GM23338 (cell line): Measurements from ENCODE around the gene PHF1. TPM values are rescaled to one million over a fixed set of nuclear protein-coding genes. Genes with fewer than 3 reads are reported as not detected.
A peak's percentile ranks its signal among the peaks of the same experiment; 100 is the strongest.

ENCODE experiments used
- ATAC-seq: fragments of 200-7000 bp; cut with Tn5 transposase; 3 replicates; pipeline ENCODE4 v1.9.1; 2020
- DNase-seq: peaks from one replicate; pipeline ENCODE4 v3.0.0-alpha.2; 2015; ENCODE audit warnings: low spot score
- H2AFZ ChIP-seq: fragments of 200-600 bp; sonication (generic); 2 replicates; pipeline ENCODE4 v1.8.0; 2016; ENCODE audit warnings: antibody characterized with exemption, mild to moderate bottlenecking, moderate library complexity
- H3F3A ChIP-seq: fragments of 200-600 bp; sonication (generic); replicated peaks from 2 replicates; pipeline ENCODE4 v1.8.0; 2017; ENCODE audit warnings: antibody characterized with exemption, mixed run types, low read depth
- H3K27ac ChIP-seq: fragments of 200-600 bp; sonication (generic); 2 replicates; pipeline ENCODE4 v1.6.1; 2016; ENCODE audit warnings: low read depth
- H3K27me3 ChIP-seq: fragments of 200-600 bp; sonication (generic); 2 replicates; pipeline ENCODE4 v1.8.0; 2016; ENCODE audit warnings: mild to moderate bottlenecking, mixed run types, moderate library complexity; ENCODE audit not compliant: insufficient read depth
- H3K36me3 ChIP-seq: fragments of 200-600 bp; sonication (generic); 2 replicates; pipeline ENCODE4 v1.8.0; 2016; ENCODE audit warnings: mild to moderate bottlenecking; ENCODE audit not compliant: insufficient read depth
- H3K4me1 ChIP-seq: fragments of 200-600 bp; sonication (generic); 2 replicates; pipeline ENCODE4 v1.8.0; 2016; ENCODE audit warnings: mild to moderate bottlenecking, moderate library complexity; ENCODE audit not compliant: insufficient read depth
- H3K4me2 ChIP-seq: fragments of 200-600 bp; sonication (generic); 2 replicates; pipeline ENCODE4 v1.7.1; 2017; ENCODE audit warnings: mixed run types
- H3K4me3 ChIP-seq: fragments of 200-600 bp; sonication (generic); 2 replicates; pipeline ENCODE4 v1.6.1; 2016; ENCODE audit warnings: mixed run types
- H3K79me2 ChIP-seq: fragments of 200-600 bp; sonication (generic); replicated peaks from 2 replicates; pipeline ENCODE4 v1.8.0; 2017; ENCODE audit warnings: mild to moderate bottlenecking; ENCODE audit not compliant: insufficient read depth
- H3K9me2 ChIP-seq: fragments of 200-600 bp; sonication (generic); 2 replicates; pipeline ENCODE4 v1.8.0; 2017; ENCODE audit not compliant: insufficient read depth
- H4K20me1 ChIP-seq: fragments of 200-600 bp; sonication (generic); replicated peaks from 2 replicates; pipeline ENCODE4 v1.8.0; 2017; ENCODE audit warnings: mild to moderate bottlenecking; ENCODE audit not compliant: insufficient read depth
- H3K27ac Mint-ChIP-seq: 2 replicates; pipeline ENCODE4 v1.8.0; 2020; ENCODE audit warnings: inconsistent platforms, mild to moderate bottlenecking, moderate library complexity, mixed read lengths
- H3K27me3 Mint-ChIP-seq: 3 replicates; pipeline ENCODE4 v1.8.0; 2022; ENCODE audit warnings: low read depth, mild to moderate bottlenecking, moderate library complexity, mixed read lengths, inconsistent platforms; ENCODE audit not compliant: insufficient read depth, poor library complexity
- H3K36me3 Mint-ChIP-seq: 3 replicates; pipeline ENCODE4 v1.8.0; 2021; ENCODE audit warnings: low read depth, mild to moderate bottlenecking, inconsistent platforms, moderate library complexity, mixed read lengths
- H3K4me1 Mint-ChIP-seq: 3 replicates; pipeline ENCODE4 v1.8.0; 2020; ENCODE audit warnings: mild to moderate bottlenecking, inconsistent platforms, mixed read lengths
- H3K4me3 Mint-ChIP-seq: 3 replicates; pipeline ENCODE4 v1.8.0; 2021; ENCODE audit warnings: moderate library complexity, mild to moderate bottlenecking, inconsistent platforms, mixed read lengths
- H3K9me3 Mint-ChIP-seq: 3 replicates; pipeline ENCODE4 v1.8.0; 2020; ENCODE audit warnings: moderate library complexity, mild to moderate bottlenecking, inconsistent platforms, mixed read lengths
- CREB1 ChIP-seq: fragments of 250-450 bp; sonication (Bioruptor Pico); IDR thresholded peaks from 2 replicates; pipeline ENCODE4 v1.5.0; 2020; ENCODE audit warnings: low read depth, mild to moderate bottlenecking, moderate library complexity
- EZH2 ChIP-seq: fragments of 200-600 bp; sonication (generic); IDR thresholded peaks from one replicate; pipeline ENCODE4 v1.8.0; 2017; ENCODE audit warnings: antibody characterized with exemption, mild to moderate bottlenecking, low read depth; ENCODE audit not compliant: unreplicated experiment
- NANOG ChIP-seq: IDR thresholded peaks from 2 replicates; pipeline ENCODE4 v1.6.1; 2016; ENCODE audit warnings: antibody characterized with exemption, borderline replicate concordance
- POLR2AphosphoS5 ChIP-seq: IDR thresholded peaks from 2 replicates; pipeline ENCODE4 v1.6.1; 2016; ENCODE audit warnings: antibody characterized with exemption, low read depth
- ZNF114 ChIP-seq: fragments of 250-450 bp; sonication (Bioruptor Pico); IDR thresholded peaks from 2 replicates; pipeline ENCODE4 v1.5.0; 2020; ENCODE audit warnings: mild to moderate bottlenecking, moderate library complexity
- polyA plus RNA-seq: library from polyadenylated mRNA; unstranded; fragments of >200 nt; fragmentation: Nextera tagmentation; extraction: Ambion mirVana; gene quantifications from 2 replicates; pipeline ENCODE4 v1.2.1, GENCODE V29; 2016
- total RNA-seq: library from RNA; depleted of rRNA; stranded (reverse); fragments of >200 nt; shearing (Covaris generic); gene quantifications from 2 replicates; pipeline ENCODE4 v1.2.3, GENCODE V29; 2014
- TF ChIP-seq, protein P1 (sequence below): fragments of 250-450 bp; sonication (Bioruptor Pico); IDR thresholded peaks from 2 replicates; pipeline ENCODE4 v1.5.0; 2020; ENCODE audit warnings: mild to moderate bottlenecking, moderate library complexity
- TF ChIP-seq, protein P2 (sequence below), 2 experiments: fragments of 200-600 bp in 1 of 2; sonication (generic) in 1 of 2; conservative IDR thresholded peaks; 2 replicates each; pipeline versions ENCODE4 v1.5.1 to v1.6.1; 2016 to 2017; ENCODE audit warnings: antibody characterized with exemption in 2 of 2, low read depth in 2 of 2, mild to moderate bottlenecking in 2 of 2, moderate library complexity in 1 of 2
- TF ChIP-seq, protein P3 (sequence below): IDR thresholded peaks from 2 replicates; pipeline ENCODE4 v1.6.1; 2016; ENCODE audit warnings: antibody characterized with exemption

The PHF1 gene
- total and polyA plus RNA-seq, 2 experiments from 2014 or later = 29.4 to 46.7 TPM

DNA sequence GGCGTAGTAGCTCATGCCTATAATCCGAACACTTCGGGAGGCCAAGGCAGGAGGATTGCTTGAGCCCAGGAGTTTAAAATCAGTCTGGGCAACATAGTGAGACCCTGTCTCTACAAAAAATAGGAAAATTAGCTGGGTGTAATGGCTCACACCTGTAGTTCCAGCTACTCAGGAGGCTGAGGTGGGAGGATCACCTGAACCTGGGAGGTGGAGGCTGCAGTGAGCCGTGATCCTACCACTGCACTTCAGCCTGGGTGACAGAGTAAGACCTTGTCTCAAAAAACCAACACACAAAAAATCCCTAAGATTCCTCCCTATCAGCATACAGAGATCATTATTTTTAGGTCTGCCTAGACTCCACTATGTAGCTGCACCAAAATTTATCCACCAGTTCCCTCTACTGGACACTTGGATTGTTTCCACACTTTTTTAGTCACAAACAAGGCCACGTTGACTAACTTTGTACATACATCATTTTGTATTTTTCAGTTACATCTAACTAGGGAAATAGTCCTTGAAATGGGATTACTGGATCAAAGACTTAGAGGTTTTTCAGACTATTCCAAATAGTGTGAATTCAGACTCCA is 3.6 kb upstream of the PHF1 start (continued):
- TF ChIP-seq, protein P1, sequence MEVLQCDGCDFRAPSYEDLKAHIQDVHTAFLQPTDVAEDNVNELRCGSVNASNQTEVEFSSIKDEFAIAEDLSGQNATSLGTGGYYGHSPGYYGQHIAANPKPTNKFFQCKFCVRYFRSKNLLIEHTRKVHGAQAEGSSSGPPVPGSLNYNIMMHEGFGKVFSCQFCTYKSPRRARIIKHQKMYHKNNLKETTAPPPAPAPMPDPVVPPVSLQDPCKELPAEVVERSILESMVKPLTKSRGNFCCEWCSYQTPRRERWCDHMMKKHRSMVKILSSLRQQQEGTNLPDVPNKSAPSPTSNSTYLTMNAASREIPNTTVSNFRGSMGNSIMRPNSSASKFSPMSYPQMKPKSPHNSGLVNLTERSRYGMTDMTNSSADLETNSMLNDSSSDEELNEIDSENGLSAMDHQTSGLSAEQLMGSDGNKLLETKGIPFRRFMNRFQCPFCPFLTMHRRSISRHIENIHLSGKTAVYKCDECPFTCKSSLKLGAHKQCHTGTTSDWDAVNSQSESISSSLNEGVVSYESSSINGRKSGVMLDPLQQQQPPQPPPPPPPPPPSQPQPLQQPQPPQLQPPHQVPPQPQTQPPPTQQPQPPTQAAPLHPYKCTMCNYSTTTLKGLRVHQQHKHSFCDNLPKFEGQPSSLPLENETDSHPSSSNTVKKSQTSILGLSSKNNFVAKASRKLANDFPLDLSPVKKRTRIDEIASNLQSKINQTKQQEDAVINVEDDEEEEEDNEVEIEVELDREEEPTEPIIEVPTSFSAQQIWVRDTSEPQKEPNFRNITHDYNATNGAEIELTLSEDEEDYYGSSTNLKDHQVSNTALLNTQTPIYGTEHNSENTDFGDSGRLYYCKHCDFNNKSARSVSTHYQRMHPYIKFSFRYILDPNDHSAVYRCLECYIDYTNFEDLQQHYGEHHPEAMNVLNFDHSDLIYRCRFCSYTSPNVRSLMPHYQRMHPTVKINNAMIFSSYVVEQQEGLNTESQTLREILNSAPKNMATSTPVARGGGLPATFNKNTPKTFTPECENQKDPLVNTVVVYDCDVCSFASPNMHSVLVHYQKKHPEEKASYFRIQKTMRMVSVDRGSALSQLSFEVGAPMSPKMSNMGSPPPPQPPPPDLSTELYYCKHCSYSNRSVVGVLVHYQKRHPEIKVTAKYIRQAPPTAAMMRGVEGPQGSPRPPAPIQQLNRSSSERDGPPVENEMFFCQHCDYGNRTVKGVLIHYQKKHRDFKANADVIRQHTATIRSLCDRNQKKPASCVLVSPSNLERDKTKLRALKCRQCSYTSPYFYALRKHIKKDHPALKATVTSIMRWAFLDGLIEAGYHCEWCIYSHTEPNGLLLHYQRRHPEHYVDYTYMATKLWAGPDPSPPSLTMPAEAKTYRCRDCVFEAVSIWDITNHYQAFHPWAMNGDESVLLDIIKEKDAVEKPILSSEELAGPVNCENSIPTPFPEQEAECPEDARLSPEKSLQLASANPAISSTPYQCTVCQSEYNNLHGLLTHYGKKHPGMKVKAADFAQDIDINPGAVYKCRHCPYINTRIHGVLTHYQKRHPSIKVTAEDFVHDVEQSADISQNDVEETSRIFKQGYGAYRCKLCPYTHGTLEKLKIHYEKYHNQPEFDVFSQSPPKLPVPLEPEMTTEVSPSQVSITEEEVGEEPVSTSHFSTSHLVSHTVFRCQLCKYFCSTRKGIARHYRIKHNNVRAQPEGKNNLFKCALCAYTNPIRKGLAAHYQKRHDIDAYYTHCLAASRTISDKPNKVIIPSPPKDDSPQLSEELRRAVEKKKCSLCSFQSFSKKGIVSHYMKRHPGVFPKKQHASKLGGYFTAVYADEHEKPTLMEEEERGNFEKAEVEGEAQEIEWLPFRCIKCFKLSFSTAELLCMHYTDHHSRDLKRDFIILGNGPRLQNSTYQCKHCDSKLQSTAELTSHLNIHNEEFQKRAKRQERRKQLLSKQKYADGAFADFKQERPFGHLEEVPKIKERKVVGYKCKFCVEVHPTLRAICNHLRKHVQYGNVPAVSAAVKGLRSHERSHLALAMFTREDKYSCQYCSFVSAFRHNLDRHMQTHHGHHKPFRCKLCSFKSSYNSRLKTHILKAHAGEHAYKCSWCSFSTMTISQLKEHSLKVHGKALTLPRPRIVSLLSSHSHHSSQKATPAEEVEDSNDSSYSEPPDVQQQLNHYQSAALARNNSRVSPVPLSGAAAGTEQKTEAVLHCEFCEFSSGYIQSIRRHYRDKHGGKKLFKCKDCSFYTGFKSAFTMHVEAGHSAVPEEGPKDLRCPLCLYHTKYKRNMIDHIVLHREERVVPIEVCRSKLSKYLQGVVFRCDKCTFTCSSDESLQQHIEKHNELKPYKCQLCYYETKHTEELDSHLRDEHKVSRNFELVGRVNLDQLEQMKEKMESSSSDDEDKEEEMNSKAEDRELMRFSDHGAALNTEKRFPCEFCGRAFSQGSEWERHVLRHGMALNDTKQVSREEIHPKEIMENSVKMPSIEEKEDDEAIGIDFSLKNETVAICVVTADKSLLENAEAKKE (CRISPR knock-in tag) = no peak

DNA sequence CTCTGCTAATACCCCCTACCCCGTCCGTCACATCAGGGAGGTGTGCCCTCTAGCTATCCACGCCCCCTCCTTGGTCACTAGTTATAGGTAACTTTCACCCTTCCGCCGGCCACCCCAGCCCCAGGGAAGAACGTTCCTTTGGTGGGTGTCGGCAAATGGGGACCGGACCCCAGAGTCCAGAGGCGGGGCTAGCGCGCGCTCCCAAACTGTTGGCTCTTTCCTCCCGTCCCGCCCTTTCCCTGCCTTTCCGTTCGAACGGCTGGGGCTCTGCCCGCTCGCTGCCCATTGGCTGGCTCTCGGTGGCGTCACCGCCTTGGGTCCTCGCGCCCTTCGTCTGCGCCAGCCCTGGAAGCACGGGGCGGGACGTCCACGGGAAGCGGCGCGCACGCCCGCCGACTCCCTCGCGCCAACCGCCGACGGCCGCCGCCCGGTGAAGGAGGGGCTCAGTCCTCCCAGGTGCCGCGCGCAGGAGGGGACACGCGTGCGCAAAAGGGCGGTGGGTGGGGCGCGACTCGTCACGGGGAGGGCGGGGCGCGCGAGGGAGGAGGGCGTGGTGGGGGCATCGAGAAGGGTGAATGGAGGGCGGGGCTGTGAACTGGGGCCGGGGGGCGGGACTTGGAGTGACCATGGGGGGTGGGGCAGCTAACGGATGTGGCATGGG is 634 bp upstream of the PHF1 start:
- H3K36me3 Mint-ChIP-seq = peaks cover 60% of the 10 kb centered on the region
- H3K27me3 Mint-ChIP-seq = peaks cover 16% of the 10 kb centered on the region
- H3K4me1 Mint-ChIP-seq = peaks cover 36% of the 10 kb centered on the region
- H3K4me2 ChIP-seq = peak overlapping the region; percentile 74
- no peaks in the 10 kb centered on the region for H3K27me3 ChIP-seq
- peak overlapping the region; percentile 93; the same call in 1 of the 2 replicates for H3K27ac ChIP-seq
- peaks cover 23% of the 10 kb centered on the region for H3F3A ChIP-seq
- peaks cover 9% of the 10 kb centered on the region; the same call in 1 of the 2 replicates for H4K20me1 ChIP-seq
- no peak overlapping the region for H2AFZ ChIP-seq
- no peaks in the 10 kb centered on the region for H3K9me2 ChIP-seq
- ATAC-seq (peak; percentile 88), DNase-seq (peak; percentile 98)
- no peaks in the 10 kb centered on the region for H3K9me3 Mint-ChIP-seq
- H3K4me1 ChIP-seq = peaks cover 19% of the 10 kb centered on the region
- H3K27ac Mint-ChIP-seq = peak overlapping the region; percentile 98
- peaks cover 19% of the 10 kb centered on the region for H3K79me2 ChIP-seq
- H3K4me3 Mint-ChIP-seq = peak overlapping the region; percentile 84
- H3K36me3 ChIP-seq = peaks cover 26% of the 10 kb centered on the region; the same call in 1 of the 2 replicates
- peak overlapping the region; percentile 81 for H3K4me3 ChIP-seq
- TF ChIP-seq ZNF114 (CRISPR knock-in tag) (no peak), EZH2 (no peak), POLR2AphosphoS5 (peak; percentile 80), CREB1 (CRISPR knock-in tag) (peak; percentile 93), NANOG (no peak)
- TF ChIP-seq, protein P2, sequence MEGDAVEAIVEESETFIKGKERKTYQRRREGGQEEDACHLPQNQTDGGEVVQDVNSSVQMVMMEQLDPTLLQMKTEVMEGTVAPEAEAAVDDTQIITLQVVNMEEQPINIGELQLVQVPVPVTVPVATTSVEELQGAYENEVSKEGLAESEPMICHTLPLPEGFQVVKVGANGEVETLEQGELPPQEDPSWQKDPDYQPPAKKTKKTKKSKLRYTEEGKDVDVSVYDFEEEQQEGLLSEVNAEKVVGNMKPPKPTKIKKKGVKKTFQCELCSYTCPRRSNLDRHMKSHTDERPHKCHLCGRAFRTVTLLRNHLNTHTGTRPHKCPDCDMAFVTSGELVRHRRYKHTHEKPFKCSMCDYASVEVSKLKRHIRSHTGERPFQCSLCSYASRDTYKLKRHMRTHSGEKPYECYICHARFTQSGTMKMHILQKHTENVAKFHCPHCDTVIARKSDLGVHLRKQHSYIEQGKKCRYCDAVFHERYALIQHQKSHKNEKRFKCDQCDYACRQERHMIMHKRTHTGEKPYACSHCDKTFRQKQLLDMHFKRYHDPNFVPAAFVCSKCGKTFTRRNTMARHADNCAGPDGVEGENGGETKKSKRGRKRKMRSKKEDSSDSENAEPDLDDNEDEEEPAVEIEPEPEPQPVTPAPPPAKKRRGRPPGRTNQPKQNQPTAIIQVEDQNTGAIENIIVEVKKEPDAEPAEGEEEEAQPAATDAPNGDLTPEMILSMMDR (conservative IDR thresholded peaks at IDR 0.05; ENCODE audit: low read depth in 2 of 2) = no peak
- TF ChIP-seq, protein P3, sequence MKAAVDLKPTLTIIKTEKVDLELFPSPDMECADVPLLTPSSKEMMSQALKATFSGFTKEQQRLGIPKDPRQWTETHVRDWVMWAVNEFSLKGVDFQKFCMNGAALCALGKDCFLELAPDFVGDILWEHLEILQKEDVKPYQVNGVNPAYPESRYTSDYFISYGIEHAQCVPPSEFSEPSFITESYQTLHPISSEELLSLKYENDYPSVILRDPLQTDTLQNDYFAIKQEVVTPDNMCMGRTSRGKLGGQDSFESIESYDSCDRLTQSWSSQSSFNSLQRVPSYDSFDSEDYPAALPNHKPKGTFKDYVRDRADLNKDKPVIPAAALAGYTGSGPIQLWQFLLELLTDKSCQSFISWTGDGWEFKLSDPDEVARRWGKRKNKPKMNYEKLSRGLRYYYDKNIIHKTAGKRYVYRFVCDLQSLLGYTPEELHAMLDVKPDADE = peak; percentile 58; the same call in 1 of the 2 replicates
